Measurements from ENCODE around the gene NLN.
A peak's percentile ranks its signal among the peaks of the same experiment; 100 is the strongest.
"Not testable (repeated sequence)": the region's sequence is repeated elsewhere in the genome, so short reads cannot be mapped to it uniquely, and the experiment has no call there.

The NLN gene

DNA sequence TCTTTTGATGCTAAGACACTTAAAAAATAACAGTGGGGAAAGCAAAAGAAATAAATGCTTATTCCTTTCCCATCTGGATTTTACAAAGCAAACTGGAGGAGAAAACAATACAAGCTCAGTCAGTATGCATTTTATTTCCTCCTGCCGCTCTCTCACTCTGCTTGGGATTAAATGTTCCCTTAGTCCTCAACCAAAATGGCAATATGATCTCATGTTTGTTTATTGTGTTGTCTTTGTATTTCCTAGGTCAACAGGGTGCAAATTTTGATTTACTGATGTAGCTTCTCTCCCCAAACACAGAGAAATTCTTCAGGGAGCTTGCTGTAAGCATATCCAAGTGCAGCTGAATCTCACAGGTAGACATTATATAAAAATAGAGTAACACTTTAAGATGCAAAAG is 112.3 kb downstream of the NLN start:
- DNase-seq, result no peak

DNA sequence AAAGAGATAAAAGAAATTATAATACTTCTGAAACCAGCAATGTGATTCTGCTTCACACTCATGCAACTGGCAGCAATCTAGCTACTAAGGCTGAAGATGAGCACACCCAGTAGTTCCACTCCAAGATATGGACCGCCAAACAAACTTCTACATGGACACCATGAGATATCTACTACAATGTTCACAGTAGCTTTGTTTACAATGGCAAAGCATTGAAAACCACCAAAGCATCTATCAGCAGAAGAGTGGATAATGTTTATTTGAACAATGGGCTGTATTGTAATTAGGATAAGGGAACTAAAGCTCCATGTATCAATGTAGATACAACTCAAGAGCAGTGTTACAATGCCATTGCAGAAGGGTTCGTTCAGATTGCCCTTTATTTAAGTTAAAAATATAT is 113.2 kb downstream of the NLN start:
- DNase-seq, result no peak

DNA sequence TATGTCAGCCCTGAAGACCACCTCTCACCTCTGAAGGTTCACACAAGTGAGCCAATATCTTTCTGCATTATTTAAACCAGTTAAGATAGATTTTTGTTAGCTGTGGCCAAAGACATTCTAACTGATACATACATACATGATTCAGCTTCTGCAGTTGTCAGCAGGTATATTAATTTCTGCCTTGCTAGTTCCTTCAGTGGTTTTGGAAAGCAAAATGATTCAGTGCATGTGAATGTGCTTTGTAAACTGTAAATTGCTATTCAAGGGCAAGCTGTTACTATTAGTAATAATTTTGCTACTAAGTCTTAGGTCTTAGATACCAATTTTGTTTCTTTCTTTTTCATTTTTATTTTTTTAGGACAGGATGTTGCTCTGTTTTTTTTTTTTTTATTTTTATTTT is 115.1 kb downstream of the NLN start:
- DNase-seq, result no peak

DNA sequence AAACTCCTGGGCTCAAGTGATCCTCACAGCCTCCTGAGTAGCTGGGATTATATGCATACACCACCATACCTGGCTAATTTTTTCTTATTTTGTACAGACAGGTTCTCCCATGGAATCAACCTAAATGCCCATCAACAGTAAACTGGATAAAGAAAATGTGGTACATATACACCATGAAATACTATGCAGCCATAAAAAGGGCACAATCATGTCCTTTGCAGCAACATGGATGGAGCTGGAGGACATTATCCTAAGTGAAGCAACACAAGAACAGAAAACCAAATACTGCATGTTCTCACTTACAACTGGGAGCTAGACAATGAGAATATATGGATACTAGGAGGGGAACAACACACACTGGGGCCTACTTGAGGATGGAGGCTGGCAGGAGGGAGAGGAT is 117.2 kb downstream of the NLN start:
- DNase-seq, result not testable (repeated sequence)

DNA sequence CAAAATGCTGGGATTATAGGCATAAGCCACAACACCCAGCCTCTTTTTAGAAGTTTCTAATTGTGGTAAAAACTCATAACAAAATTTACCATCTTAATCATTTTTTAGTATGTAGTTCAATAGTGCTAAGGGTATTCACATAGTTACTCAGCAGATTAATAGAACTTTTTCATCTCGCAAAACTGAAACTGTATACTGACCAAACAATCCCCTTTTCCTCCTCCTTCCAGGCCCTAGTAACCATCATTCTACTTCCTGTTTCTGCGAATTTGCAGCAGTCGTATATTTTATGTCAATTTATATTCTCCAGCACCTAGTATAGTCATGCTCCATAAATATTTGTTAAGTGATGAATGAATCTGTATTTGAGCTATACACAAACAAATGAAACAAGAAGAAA is 118.1 kb downstream of the NLN start:
- no peak for DNase-seq

DNA sequence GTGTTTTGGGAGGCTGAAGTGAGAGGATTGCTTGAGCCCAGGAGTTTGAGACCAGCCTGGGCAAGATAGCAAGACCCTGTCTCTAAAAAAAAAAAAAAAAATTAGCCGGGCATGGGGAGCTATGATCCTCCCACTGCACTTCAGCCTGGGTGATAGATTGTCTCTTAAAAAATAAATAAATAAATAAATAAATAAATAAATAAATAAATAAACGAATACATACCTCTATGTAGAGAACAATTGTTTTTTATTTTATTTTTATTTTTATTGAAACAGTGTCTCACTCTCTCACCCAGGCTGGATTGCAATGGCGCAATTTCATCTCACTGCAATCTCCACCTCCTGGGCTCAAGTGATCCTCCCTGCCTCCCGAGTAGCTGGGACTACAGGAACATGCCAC is 122.8 kb downstream of the NLN start:
- not testable (repeated sequence) for DNase-seq

DNA sequence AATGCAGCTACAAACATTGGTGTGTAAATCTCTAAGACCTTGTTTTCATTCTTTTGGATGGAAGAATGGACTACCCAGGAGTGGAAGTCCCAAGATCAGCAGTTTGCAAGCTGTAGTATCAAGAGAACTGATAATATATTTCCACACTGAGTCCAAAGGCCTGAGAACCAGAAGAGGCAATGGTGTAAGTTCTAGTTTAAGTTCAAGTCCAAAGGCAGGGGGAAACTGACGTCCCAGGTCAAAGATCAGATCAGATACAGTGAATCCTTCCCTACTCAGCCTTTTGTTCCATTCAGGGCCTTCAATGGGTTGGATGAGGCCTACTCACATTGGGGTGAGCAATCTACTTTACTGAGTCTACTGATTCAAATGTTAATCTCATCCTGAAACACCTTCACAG is 124.1 kb downstream of the NLN start:
- no peak for DNase-seq

DNA sequence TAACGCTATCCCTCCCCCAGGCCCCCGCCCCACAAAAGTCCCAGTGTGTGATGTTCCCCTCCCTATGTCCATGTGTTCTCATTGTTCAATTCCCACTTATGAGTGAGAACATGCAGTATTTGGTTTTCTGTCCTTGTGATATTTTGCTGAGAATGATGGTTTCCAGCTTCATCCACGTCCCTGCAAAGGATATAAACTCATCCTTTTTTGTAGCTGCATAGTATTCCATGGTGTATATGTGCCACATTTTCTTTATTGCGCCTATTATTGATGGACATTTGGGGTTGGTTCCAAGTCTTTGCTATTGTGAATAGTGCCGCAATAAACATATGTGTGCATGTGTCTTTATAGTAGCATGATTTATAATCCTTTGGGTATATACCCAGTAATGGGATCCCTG is 125.0 kb downstream of the NLN start:
- DNase-seq, result not testable (repeated sequence)

DNA sequence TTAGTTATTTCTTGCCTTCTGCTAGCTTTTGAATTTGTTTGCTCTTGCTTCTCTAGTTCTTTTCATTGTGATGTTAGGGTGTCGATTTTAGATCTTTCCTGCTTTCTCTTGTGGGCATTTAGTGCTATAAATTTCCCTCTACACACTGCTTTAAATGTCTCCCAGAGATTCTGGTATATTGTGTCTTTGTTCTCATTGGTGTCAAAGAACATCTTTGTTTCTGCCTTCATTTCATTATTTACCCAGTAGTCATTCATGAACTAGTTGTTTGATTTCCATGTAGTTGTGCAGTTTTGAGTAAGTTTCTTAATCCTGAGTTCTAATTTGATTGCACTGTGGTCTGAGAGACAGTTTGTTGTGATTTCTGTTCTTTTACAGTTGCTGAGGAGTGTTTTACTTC is 127.9 kb downstream of the NLN start:
- DNase-seq, result not testable (repeated sequence)

DNA sequence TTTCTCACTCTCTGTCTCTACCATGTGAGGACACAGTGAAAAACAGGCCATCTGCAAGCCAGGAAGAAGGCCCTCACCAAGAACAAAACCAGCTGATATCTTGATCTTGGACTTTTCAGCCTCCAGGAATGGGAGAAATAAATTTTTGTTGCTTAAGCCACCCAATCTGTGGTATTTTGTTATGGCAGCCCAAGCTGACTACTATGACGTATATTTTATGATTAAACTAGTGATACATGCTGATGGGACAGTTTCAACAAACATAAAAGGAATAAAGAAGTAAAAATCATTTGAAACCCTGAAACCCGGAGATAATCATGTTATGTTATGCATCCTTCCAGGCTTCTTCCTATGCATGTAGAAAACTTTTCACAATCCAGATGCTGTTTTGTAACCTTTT is 132.9 kb downstream of the NLN start:
- no peak for DNase-seq

DNA sequence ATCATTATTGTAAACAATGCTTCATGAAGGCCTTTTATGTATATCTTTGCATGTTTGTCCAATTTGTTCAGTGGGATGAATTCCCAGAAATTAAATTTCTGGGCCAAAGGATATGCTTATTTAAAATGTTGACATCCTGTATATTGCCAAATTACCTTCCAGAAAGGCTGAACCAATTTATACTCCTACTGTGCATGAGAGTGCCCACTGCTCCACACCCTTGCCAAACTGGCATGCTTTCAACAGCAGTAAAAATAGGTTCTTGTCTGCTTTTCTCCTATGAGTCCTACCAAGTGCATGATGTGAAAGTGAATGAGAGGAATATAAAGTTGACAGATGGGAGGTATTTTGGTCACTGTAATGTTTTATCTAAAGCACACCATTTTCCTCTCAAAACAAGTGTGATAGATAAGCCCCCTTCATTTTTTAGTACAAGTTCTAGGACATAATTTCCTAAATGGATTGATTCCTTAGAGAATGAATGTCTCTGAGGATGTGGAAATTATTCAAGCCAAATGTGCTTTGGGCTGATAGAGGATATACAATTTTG is 133.8 kb downstream of the NLN start:
- no peak for DNase-seq

DNA sequence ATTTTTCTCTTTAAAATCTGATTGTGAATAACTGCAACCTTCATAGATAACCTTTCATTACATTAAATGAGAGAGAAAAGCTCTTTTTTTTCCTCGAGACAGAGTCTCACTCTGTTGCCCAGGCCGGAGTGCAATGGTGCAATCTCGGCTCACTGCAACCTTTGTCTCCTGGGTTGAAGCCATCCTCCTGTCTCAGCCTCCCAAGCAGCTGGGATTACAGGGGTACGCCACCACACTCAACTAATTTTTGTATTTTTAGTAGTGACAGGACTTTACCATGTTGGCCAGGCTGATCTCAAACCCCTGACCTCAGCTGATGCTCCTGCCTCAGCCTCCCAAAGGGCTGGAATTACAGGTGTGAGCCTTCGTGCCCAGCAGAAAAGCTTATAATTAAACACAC is 134.5 kb downstream of the NLN start:
- DNase-seq, result no peak

DNA sequence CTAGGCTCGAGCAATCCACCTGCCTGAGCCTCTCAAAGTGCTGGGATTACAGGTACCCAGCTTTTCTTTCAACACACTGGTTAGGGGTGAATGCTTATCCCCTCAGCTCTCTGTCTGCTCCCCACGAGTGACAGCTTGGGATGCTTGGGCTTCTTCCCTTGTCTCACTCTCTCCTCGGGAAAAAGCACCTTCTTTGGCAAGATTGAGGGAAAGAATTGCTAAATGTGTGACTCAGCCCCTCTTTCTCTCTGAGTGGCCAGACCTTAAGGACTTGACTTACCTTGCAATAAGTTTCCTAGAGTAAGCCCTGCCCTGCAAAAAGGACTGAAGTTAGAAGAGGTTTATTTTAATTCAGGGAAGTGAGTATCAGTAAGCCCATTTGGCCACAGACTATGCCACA is 136.3 kb downstream of the NLN start:
- DNase-seq, result no peak

DNA sequence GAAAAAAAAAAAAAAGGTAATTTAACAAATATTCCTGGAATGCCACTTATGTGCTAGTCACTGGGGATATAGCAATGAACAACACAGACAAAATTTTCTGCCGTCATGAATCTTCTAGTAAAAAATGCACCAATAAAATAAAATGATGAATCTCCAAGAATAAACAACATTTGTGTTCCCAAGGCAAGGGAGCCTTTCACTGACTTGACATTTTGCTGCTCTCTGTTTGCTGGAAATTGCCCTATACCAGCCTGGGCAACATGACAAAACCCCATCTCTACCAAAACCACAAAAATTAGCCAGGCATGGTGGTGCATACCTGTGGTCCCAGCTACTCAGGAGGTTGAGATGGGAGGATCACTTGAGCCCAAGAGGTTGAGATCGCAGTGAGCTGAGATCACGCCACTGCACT is 139.8 kb downstream of the NLN start:
- no peak for DNase-seq

DNA sequence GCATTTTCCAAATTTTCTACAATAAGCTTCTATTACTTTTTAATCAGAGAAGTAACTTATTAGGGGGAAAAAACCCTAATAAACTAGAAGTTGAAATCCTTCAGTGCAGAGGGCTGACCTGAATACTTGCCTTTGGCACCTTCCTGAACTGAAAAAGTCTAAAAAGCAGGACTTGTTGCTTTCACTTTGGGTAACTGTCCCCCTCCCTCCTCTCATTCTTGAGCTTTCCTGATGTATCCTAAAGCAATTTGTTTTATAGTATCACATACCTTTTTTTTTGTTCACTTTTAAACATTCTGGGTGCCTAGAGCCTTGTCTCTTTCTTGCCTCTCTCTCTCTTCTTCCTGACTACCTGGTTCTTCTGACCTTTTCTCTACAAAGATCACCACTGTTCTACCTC is 140.4 kb downstream of the NLN start:
- DNase-seq, result no peak

DNA sequence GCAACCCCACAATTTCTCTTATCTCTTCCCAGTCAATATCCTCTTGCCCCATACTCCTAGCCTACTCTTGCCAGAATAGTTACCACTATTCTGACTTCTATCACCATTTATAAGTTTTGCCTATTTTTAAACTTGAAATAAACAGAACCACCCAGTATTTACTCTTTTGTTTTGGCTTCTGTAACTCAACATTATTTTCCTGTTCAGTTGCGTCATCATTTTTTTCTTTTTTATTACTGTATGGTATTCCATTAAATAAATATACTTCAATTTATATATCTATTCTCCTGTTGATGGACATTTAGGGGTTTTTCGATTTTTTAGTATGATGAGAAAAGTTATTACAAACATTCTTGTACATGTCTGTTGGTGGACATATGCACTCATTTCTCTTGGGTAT is 141.7 kb downstream of the NLN start:
- DNase-seq, result no peak

DNA sequence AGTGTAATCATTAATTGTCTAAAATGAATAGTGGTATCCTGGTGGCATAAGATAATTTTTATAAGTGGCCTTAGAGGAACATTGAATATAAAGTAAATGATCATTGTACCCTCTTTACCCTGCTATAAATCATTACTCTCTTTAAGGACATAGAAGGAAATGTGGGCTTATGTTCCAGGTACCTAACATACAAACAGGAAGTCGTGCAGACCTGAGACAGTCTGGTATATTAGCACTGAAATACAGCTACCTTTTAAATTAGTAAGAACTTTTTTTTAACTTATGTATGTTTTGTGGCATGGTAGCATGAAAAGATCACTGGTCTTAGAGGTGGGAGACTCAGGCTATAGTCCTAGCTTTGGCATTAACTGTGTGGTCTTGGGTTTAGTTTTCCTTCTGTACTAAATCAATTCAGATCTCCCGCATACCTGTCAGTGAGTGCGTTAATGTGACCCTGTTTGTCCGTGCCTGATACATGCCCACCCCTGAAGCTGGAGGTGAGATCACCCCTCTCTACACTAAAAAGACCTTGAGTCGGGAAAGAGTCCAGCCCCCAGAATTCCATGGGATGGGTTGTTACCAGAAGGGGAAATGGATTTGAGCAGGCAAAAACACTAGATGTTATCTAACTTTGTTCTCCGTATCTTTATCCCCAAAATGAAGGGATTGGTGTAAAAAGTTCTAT is 145.0 kb downstream of the NLN start:
- peak; percentile 21 for DNase-seq

DNA sequence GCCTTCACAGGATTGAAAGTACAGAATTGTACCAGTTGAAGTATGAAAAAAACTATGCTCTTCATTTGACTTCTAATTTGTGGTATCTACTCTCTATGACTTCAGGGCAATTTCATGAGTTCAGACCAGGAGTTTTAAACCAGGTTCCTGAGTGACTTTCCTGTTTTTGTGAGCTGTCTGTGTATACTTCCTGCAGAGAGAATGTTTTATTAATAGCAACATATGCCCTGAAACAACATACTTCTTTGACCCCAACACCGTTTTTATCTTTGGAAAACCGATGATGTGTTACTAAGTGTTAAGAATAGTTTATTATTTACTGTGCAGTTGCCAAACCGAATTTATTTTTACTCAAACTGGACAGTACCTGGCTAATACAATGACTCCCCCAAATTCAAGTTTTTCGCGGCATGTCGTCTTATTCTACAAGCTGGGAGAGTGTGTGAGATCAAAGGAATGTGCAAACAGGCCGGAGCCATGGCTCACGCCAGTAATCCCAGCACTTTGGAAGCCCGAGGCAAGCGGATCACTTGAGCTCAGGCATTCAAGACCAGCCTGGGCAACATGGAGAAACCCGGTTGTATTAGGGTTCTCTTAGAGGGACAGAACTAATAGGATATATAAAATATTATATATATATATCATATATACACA is 145.7 kb downstream of the NLN start:
- no peak for DNase-seq

DNA sequence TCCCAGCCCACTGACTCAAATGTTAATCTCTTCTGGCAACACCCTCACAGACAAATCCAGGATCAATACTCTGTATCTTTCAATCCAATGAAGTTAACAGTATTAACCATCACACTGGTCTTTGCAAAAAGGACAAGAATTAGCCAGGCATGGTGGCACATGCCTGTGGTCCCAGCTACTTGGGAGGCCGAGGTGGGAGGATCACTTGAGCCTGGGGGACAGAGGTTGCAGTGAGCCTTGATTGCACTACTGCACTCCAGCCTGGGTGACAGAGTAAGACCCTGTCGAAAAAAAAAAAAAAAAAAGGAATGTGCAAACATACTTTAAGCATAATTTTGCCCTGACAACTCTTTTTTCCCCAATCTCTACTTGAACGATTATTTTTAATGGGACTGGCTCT is 146.5 kb downstream of the NLN start:
- no peak for DNase-seq

DNA sequence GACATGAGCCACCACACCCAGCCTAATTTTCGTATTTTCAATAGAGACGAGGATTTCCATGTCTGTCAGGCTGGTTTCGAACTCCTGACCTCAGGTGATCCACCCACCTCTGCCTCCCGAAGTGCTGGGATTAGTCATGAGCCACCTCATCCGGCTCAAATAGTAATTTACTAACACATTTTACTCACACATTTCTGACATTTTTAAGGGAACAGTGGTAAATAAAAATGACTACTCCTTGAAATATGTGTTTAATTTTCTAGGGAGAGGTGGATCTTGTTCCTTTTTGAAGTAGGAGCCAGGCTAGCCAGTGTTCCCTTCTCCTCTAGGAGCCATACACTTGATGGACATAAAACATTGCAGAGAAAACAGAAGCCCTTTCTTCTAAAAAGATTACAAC is 149.2 kb downstream of the NLN start:
- DNase-seq, result no peak

DNA sequence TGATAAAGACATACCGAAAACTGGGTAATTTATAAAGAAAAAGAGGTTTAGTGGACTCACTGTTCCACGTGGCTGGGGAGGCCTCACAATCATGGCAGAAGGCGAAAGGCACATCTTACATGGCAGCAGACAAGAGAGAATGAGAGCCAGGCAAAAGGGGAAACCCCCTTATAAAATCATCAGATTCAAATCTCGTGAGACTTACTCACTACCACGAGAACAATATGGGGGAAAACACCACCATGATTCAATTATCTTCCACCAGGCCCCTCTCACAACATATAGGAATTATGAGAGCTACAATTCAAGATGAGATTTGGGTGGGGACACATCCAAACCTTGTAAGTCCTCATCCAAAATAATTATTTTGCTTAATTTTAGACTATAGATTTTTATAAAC is 149.8 kb downstream of the NLN start:
- not testable (repeated sequence) for DNase-seq

DNA sequence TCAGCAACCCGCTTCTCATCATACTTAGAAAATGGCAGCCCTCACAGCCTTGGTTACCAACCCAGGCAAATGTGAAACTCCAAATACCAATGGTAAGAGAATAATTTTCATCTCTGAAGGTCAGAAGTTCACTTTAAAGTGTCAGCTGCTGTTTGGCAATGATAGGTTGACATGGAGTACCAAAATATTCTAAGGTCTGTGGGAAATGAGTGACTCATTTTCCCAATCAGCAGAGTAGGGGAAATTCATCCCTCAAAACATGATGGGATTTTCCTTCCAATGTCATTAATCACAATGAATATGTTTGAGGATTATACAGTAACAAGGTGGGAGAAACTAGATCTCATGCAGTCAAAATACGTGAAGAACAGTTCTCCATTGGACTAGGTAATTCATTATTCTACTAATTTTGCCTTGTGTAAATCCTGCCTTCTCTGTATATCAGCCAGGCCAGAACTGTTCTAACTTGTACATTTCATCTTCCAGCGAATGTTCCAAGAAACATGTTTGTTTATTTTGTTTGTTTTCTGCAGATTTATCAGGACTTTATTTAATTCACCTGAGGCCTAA is 151.3 kb downstream of the NLN start:
- no peak for DNase-seq

DNA sequence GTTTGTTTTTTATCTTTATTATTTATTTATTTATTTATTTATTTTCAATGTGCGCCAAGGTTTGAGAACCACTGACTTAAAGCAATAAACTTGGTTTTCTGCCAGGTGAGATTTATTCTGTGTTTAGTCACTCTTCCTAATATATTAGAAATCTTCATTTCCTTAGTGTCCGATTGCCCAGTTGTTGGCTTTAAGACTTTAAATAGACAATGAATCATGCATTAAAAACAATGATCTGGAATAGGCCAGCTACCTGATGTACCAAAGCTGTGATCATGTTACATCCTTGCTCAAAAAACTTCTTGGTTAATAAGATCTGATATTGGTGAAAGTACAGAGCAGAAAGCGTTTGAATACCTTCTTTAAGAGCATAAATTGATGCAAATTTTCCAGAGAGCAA is 152.2 kb downstream of the NLN start:
- no peak for DNase-seq

DNA sequence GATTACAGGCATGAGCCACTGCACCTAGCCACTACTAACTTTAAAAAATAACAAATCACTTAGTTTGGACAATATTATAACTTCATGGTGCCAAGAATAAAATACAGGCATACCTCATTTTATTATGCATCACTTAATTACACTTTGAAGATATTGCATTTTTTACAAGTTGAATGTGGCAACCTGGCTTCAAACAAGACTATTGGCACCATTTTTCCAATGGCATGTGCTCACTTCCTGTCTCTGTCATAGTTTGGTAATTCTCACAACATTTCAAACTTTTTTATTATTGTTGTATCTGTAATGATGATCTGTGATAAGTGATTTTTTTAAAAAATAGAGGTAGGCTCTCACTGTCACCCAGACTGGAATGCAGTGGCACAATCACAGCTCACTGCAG is 154.5 kb downstream of the NLN start:
- no peak for DNase-seq

DNA sequence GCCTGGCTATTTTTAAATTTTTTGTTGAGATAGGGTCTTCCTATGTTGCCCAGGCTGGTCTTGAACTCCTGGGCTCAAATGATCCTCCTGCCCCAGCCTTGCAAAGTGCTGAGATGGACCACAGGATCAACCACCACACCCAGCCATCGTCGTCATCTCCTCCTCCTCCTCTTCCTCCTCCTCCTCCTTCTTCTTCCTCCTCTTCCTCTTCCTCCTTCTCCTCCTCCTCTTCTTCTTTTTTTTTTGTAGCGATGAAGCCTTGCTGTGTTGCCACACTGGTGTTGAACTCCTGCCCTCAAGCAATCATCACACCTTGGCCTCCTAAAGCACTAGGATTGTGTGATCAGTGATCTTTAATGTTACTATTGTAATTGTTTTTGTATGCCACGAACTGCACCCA is 155.0 kb downstream of the NLN start:
- DNase-seq, result no peak

Measured in CD4-positive, alpha-beta T cell treated with Interleukin-10 for 1 hour (primary cell).